Stimulated activated CD8-positive, alpha-beta memory T cell treated with anti-CD3 and anti-CD28 coated beads, Interleukin-4, amount 100 ng/mL, for 1 hour (primary cell): ENCODE measurements around the gene PCBP3.
"Not testable (repeated sequence)": the region's sequence is repeated elsewhere in the genome, so short reads cannot be mapped to it uniquely, and the experiment has no call there.

Experiments used
- DNase-seq, 2 donors: peaks; one replicate each; pipeline ENCODE4 v3.0.0-alpha.2; 2020; ENCODE audit warnings: low read depth in 2 of 2, low spot score in 1 of 2

PCBP3 gene

GRCh38 chr21:45635271-45636151 lies 8.0 kb upstream of the PCBP3 start:
- DNase-seq: no peak

DNA sequence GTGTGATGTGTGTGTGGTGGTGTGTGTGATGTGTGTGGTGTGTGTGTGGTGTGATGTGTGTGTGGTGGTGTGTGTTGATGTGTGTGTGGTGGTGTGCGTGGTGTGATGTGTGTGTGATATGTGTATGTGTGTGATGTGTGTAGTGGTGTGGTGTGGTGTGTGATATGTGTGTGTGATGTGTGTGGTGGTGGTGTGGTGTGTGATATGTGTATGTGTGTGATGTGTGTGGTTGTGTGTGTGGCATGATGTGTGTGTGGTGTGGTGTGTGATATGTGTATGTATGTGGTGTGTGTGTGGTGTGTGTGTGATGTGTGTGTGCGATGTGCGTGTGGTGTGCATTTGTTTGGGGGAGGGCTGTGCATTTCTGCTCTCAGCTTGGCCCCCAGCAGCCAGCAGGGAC lies 7.1 kb upstream of the PCBP3 start:
- DNase-seq: no peak

- DNase-seq: no peak
These were observed 6.4 kb upstream of the PCBP3 start for GRCh38 chr21:45636951-45637646.

DNA sequence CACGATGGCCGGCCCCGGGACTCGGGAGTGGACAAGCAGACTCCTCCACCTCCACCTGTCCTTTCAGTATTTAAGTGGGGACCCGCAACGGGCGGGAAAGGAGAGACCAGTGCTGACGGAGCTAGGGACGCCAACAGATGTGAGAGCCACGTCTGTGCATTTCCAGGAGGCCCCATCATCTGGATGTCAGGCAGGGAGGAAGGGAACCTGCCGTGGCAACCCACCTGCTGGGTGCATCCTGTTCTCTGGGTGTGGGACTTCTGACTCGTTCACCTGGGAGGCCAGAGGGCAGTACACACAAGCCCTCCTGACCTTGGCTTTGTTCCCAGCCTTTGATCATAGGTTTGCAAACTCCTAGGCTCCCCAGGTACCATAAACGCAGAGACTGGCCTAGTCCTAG lies 5.6 kb upstream of the PCBP3 start:
- DNase-seq: no peak

DNA sequence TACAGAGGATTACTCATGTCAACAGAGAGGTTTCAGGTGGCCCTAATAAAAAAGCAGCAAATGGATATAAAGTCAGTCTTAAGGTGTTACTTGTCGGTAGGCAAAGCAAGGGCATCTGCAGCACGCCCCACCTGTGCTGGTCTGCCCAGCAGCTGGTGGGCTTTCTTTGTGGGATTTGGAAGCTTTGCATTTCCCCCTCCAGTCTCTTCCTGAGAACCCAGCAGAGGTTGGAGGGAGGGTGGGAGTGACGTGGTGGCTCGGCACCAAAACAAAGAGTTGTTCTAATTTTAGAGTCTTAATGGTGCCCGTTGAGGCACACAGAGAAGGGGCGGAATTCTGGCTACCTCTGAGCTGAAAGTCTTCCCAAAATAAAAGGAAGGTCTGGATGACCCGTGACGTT lies 4.8 kb upstream of the PCBP3 start:
- DNase-seq: no peak

DNA sequence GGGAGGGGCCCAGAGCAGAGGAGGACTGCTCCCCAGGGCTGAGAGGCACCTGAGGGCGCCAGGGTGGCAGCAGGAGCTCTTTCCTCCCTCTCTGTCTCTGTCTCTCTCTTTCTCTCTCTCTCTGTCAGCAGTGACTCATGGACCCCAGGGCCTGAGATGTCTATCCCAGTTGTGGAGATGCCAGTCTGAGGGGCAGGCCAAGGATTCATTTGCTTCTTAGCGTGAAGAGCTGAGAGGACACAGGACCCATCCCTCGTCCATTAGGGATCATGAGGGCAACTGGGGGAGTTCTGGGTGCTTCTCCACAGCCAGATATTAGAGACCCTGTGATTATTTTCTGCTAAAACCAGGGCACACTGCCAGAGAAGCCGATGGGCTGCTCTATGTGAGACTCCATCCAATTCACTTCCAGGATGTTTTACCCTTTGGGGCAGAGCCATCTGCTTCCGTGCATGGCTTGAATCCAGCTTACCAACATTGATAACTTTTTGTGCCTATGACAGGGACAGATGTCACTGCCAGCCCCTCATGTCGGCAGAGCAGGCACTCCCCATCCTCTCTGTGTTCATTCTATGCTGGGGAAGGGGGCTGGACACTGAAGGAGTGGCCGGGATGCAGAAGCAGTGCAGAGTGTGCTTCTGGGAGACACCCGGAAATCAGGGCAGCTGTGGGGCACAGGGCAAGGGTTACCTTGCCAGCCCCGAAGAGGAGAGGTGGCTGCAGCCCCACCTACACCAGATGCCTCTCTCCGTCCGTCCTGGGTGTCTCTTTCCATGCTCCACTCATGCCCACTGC lies 4.1 kb upstream of the PCBP3 start:
- DNase-seq: no peak

DNA sequence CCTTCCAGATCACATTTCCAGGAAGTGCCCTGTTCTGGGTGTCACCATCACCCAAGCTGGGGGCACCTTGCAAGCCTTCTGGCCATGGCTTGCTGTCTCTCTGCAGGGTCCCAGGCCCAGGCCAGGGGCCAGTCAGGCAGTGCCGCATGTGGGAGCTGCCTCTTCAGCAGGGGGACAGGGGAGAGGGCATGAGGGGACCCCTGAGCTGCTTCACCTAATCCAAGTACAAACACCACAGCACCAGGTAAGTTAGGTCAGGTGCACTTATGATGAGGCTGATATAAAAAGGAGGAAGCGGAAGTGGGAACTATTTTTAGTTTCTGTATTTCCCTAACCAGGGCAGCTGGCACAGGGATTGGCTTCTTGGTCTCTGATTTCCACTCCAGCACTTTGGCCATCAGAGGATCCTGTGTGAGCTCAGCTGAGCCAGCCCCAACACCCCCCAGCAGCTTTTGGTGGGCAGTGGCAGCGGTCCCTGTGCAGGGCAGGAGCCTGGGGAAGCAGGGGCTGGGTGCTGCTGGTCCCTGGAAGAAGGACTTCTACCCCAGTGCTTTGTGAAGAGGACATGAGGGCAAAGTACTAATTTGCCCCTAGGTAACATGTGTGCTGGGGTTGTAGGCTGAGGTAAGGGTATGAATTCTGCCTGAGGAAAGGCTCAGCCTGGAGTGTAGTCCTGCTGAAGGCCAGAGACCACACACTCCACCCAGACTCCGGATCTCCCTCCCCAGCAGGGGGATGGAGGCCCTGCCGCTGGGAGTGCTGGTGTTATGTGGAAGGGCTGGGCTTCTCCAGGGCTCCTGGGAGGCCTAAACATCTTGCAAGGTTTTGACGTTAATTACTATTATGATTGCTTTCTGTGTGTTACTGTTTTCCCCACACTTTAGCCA lies 3.3 kb upstream of the PCBP3 start:
- DNase-seq: no peak

DNA sequence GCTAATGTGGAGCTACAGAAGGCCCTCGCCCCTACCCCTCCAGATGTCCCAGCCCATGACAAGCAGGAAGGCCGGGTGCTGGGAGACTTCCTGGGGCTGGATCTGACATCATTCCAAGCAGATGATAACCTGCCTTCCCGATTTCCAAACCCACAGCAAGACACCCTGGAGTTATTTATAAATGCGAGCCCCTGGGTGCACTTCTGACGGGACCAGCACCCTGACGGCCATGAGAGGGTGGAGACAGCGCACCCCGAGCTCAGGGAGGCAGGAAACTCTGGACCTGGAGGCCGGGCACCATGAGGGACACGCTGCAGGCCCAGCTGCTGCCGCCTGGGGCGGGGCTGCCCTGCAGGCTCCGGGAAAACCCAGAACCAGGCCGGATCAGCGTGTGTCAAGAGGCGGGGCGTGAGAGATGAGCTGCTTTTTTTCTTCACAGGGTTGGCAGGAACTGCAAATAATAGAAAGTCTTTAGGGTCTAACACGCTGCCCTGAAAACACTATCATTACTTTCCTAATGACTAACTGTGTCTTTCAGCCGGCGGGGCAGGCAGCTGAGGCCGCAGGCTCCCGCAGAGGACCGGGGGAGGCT lies 2.5 kb upstream of the PCBP3 start:
- DNase-seq: no peak

DNA sequence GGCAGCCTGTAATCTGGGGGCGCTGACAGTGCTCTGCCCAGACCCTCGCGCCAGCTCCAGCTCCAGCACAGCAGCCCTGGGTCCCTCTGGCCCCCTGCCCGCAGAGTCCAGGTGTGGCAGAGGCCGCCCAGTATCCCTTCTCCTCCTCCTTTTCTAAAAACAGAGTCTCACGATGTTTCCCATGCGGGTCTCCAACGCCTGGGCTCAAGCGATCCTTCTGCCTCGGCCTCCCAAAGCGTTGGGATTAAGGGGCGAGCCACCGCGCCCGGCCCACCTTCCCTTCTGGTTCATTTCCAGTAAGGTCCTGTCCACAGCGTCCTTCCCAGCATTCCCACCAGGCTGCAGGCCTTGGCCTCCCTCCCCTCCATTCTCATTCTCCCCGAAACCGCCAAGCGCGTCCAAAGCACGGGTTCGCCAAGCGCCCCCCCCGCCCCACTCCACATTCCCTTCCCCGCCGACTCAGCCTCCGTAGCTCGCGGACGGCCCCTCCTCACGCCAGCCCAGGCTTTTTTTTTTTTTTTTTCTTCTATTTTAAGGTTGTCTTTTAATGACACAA lies 2.0 kb upstream of the PCBP3 start:
- no peak for DNase-seq

DNA sequence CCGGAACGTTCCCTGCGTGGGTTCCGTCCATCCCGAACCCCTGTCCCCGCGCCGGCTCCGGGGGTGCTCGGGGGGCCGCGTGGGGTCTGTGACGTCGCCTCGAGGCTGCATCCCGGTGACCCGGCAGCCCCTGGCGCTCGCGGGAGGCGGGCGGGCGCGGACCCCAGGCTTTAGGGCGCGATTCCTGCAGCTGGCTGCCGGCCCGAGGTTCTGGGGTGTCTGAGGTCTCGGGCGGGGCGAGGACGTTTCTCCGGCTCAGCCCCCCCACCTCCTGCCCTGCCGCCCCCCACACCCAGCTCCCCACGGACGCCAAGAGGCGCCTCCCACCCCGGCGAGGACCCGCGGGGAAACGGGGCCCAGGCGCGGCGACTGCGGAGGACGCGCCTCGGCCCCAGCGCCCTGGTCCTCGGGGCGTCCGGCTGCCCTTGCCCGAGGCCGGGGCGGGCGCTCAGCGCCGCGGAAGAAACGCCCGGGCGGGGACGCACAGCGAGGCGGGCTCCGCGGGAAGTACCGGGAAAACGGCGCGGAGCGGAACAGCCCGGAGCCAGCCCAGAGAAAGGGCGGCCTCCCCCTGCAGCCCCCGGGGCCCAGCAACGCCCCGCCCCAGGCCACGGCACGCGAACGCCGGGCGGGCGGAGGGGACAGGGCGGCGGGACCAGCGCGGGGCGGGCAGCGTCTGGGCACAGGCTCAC lies 1.3 kb upstream of the PCBP3 start:
- DNase-seq: no peak

DNA sequence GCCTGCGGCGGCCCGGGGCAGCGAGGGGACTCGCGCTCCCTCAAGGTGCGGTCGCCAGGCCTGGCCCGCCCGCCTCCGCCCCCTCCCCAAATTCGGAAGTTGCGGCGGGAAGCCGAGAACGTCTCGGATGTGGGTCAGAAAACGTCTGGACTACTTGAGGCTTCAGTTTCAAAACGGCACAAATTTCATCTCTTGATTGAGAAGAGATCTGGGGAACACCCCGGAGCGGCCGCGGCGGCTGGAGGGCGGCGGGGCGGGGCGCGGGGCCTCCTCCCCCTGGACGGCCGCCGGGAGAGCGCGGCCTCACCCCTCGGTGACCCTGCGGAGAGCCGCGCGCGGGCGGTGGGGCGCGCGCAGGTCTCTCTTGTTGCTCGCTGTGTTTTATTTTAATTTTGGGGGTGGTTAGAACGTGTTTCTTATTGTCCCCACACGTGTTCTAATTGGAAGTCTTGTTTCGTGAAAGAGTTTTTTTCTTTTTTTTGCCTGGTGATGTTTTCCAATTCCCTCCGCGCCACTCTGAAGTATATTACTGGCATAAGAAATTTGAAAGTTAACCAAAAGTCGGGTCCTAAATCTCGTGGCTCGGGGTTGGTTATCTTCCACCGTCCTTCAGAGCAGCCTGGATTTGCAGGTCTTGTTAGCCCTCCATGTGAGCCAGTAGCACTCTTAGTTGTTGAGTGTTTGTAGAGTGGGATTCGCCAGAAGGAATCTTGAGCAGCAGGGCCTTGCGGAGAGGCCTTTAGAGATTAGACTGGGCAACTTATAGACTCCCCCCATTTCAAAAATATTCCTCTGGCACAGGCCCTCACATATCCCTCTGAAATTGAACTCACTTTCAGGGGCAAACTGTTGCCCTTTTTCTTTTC lies 749 bp downstream of the PCBP3 start:
- no peak for DNase-seq

GRCh38 chr21:45651921-45652320 lies 8.4 kb downstream of the PCBP3 start:
- no peak for DNase-seq

DNA sequence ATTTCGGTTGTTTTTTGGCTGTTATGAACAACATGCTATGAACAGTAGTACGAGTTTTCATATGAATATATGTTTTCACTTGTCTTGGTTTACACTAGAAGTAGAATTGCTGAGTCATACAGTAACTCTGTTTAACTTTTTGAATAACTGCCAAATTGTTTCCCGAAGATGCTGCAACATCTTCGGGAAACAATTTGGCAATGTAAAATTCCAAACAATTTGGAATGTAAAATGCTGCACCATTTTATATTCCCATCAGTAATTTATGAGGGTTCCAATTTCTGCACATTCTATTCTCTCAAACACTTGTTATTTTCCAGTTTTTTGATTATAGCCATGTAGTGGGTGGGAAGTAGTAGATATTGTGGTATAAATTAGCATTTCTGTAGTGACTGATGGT lies 11.6 kb downstream of the PCBP3 start:
- DNase-seq: no peak

DNA sequence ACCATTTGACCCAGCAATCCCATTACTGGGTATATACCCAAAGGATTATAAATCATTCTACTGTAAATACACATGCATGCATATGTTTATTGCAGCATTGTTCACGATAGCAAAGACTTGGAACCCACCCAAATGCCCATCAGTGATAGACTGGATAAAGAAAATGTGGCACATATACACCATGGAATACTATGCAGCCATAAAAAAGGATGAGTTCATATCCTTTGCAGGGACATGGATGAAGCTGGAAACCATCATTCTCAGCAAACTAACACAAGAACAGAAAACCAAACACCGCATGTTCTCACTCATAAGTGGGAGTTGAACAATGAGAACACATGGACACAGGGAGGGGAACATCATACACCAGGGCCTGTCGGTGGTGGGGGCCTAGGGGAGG lies 12.6 kb downstream of the PCBP3 start:
- not testable (repeated sequence) for DNase-seq

- not testable (repeated sequence) for DNase-seq
These were observed 18.5 kb downstream of the PCBP3 start for GRCh38 chr21:45661913-45662622.

DNA sequence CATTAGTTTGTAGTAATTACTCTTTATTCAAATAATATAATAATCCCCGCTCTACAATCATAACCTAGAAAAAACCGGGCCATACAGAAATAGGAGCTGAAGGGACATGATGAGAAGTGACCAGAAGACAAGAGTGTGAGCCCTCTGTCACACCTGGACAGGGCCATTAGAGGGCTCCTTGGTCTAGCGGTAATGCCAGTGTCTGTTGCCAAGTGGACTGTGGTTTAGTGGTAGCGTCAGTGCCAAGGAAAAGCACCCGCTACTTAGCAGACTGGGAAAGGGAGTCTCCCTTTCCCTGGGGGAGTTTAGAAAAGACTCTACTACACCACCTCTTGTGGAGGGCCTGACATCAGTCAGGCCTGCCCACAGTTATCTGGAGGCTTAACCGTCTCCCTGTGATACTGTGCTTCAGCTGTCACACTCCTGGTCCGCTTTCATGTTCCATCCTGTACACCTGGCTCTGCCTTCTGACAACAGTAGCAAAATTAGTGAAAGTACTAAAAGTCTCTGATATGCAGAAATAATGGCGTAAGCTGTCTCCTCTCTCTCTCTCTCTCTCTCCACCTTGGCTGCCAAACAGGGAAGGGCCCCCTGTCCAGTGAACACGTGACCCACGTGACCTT lies 19.2 kb downstream of the PCBP3 start:
- DNase-seq: not testable (repeated sequence)

- no peak for DNase-seq
These were observed 25.9 kb downstream of the PCBP3 start for GRCh38 chr21:45669382-45669781.
